AG10803 (cell line): ENCODE results near the gene GRK6.

ENCODE experiments used
- DNase-seq: peaks from one replicate; pipeline ENCODE4 v3.0.0; 2010; ENCODE audit warnings: low read depth
- H3K4me3 ChIP-seq: 2 replicates; pipeline ENCODE4 v1.5.1; 2011; ENCODE audit warnings: mild to moderate bottlenecking, low read length, control low read depth
- TF ChIP-seq, protein P1 (sequence below): conservative IDR thresholded peaks from 2 replicates; pipeline ENCODE4 v1.5.1; 2011; ENCODE audit warnings: mild to moderate bottlenecking, low read length, control low read depth, inconsistent platforms

The GRK6 gene

DNA sequence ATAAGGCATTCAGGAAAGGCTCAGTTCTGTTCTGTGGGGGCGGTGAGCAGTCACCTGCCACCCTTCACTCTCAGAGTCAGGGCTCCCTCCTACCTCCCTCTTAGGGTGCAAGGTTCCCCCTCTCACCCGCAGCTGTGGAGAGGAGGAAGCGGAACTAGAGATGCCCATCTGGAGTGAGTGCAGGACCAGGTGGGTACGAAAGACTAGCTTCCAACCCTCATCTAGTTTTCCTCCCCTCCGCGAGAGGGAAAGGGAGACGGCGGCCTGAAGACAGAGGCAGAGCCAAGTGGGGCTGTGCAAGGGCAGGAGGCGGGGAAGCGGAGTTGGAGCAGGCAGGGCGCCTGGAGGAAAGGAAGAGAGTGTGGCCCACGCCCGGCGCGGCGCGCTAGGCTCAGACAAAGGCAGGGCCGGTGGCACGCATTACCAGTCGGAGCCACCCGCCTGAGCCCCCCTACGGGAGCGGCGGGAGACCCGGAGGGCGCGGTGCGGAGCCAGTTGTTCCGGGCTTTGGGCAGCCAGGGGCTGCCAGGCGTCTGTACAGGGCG, 27.4 kb downstream of the GRK6 start:
- no peak for DNase-seq
- TF ChIP-seq, protein P1, sequence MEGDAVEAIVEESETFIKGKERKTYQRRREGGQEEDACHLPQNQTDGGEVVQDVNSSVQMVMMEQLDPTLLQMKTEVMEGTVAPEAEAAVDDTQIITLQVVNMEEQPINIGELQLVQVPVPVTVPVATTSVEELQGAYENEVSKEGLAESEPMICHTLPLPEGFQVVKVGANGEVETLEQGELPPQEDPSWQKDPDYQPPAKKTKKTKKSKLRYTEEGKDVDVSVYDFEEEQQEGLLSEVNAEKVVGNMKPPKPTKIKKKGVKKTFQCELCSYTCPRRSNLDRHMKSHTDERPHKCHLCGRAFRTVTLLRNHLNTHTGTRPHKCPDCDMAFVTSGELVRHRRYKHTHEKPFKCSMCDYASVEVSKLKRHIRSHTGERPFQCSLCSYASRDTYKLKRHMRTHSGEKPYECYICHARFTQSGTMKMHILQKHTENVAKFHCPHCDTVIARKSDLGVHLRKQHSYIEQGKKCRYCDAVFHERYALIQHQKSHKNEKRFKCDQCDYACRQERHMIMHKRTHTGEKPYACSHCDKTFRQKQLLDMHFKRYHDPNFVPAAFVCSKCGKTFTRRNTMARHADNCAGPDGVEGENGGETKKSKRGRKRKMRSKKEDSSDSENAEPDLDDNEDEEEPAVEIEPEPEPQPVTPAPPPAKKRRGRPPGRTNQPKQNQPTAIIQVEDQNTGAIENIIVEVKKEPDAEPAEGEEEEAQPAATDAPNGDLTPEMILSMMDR = no peak
- peak overlapping the region; percentile 37 for H3K4me3 ChIP-seq

DNA sequence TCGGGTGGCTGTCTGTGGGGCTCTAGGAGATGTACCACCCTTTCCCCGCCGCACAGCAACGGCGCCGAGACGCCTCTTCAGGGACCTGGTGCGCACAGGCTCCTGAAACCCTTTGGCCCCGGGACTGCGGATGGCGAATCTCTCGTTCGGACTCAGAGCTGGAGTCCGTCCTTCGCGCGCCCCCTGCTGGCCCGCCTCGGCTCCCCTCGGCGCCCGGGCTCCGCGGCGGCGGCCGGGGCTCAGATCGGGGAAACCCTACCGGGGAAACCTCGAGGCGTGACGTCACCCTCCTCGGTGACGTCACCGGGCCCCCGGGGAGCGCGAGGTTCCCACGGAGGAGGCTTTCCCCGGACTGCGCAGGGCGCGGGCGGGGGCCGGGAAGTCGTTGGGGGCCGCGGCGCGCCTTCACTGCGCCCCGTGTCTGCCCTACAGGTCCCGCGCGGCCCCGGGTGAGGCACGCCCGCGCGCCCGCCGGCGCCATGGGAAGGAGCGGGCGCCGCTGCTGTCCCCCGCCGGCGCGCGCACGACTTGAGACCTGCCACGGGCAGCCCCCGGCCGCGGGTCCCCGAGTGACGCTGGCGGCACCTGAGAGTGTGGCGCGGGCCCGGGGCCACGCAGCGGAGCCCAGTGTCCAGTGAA, 28.0 kb downstream of the GRK6 start:
- peak; percentile 76 for DNase-seq
- peak overlapping the region; percentile 49 for H3K4me3 ChIP-seq
- TF ChIP-seq, protein P1 = peak; percentile 54

DNA sequence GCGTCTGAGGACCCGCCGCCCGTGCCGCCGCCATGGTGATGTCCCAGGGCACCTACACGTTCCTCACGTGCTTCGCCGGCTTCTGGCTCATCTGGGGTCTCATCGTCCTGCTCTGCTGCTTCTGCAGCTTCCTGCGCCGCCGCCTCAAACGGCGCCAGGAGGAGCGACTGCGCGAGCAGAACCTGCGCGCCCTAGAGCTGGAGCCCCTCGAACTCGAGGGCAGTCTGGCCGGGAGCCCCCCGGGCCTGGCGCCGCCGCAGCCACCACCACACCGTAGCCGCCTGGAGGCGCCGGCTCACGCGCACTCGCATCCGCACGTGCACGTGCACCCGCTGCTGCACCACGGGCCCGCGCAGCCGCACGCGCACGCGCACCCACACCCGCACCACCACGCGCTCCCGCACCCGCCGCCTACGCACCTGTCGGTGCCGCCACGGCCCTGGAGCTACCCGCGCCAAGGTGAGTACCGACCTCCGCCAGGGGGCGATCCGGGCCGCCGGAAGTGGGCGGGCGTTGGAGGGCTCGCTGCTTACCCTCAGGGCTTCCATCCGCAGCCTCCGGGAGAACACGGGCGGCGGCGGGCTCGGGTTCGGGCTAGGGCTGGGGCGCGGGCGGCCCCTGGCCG, 28.7 kb downstream of the GRK6 start:
- peak overlapping the region; percentile 49 for H3K4me3 ChIP-seq
- peak; percentile 49 for DNase-seq
- TF ChIP-seq, protein P1 = peak; percentile 47

DNA sequence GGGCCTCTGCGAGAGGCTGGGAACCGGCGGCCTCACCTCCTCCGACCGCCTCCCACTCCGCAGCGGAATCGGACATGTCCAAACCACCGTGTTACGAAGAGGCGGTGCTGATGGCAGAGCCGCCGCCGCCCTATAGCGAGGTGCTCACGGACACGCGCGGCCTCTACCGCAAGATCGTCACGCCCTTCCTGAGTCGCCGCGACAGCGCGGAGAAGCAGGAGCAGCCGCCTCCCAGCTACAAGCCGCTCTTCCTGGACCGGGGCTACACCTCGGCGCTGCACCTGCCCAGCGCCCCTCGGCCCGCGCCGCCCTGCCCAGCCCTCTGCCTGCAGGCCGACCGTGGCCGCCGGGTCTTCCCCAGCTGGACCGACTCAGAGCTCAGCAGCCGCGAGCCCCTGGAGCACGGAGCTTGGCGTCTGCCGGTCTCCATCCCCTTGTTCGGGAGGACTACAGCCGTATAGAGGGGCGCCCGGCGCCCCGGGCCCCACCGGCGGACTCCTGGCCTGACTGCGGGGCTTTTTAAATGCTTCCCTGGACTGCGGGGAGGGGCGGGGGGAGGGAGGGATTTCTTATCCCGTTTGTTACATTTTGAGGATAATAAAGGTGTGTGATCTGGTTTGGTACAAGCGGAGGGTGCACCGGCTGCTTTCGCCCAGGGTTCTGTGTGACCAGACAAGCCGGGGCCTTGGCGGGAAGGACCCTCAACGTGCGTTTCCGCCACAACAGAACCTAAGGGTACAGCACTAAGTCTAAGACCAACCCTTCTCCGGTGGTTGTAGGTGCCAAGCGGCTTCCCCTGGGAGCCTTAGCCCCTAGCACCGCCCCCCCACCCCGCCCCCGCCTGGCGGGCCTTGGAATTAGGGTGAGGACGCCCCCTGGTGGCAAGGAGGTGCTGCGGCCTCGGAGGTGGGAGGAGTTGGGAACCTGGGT, 29.4 kb downstream of the GRK6 start:
- DNase-seq = peak; percentile 83
- TF ChIP-seq, protein P1 = peak; percentile 90
- H3K4me3 ChIP-seq = peak overlapping the region; percentile 44

DNA sequence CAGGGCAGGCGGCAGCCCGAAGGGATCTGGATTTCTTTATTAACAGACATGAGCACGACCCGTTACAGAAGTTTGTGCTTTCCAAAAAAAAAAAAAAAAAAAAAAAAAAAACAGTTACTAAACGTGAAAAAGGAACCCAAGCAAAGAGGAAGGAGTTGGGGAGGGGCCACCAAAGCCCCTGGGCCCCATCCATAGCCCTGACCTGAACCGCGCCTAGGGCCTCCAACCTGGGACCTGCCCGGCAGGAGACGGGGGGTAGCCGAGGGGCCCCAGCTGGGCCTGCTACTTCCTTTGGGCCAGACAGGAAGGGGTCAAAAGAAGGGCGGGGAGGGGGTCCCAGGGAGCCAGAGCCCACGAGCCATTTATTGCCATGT, 30.1 kb downstream of the GRK6 start:
- no peak overlapping the region for H3K4me3 ChIP-seq
- no peak for DNase-seq
- TF ChIP-seq, protein P1 = no peak

DNA sequence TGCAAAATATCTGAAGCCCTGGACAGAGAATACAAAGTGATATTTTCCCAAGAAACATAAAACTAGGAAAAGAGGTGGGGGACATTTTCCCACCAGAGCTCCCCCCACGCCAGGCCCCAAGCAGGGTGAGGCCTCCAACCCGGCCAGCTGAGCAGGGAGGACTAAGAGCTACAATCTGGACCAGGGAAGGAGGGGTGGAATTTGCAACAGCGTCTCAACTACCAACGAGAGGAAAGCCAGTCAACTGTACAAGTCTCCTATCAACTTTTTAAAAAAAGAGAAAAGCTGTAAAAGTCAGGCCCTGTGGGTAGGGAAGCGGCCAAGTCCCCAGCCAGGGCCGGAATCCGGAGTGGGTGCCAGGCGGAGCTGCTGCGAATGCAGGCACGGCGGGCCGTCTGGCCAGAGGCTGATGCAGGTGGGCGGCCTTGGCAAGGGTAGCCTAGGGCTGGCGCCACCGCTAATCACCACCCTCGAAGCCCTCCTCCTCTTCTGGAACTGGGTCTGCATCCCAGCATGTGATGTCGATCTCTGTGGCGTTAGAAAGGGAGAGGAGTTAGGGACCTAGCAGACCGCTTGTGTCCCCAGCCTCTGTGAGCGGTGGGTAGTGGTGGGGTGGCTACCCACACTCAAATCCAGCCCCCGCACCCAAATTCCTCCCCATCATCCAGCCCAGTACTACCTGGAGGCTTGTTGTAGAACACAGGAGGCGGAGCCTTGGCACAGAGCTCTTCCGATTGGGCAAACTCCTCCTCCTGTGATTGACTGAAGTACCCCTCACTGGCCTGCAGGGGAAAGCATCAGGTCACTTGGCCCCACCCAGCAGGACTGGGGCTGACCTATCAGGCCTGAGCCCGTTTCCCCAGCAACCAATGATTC, 30.7 kb downstream of the GRK6 start:
- TF ChIP-seq, protein P1 = peak; percentile 60
- DNase-seq = peak; percentile 96
- H3K4me3 ChIP-seq = no peak overlapping the region
